Osteoblast (primary cell): Measurements from ENCODE around the gene CDH4. TPM values are rescaled to one million over a fixed set of nuclear protein-coding genes. Genes with fewer than 3 reads are reported as not detected.

Experiments
- DNase-seq: peaks from one replicate; pipeline ENCODE4 v3.0.0; 2011; ENCODE audit warnings: low spot score, mixed read lengths; ENCODE audit not compliant: insufficient read length; ENCODE audit errors: missing footprints
- H2AFZ ChIP-seq: 2 replicates; pipeline ENCODE4 v1.6.0; 2011; ENCODE audit warnings: mild to moderate bottlenecking, low read length
- H3K27ac ChIP-seq: 2 replicates; pipeline ENCODE4 v1.5.1; 2011; ENCODE audit warnings: mild to moderate bottlenecking, low read depth, low read length, moderate library complexity
- H3K27me3 ChIP-seq: 2 replicates; pipeline ENCODE4 v1.6.0; 2012; ENCODE audit warnings: mild to moderate bottlenecking, control low read depth, inconsistent platforms, low read length, moderate library complexity; ENCODE audit not compliant: insufficient read depth
- H3K36me3 ChIP-seq: 2 replicates; pipeline ENCODE4 v1.5.1; 2011; ENCODE audit warnings: mild to moderate bottlenecking, low read length, control low read depth, moderate library complexity; ENCODE audit not compliant: insufficient read depth
- H3K4me1 ChIP-seq: 2 replicates; pipeline ENCODE4 v1.5.1; 2011; ENCODE audit warnings: mild to moderate bottlenecking, low read length, control low read depth, moderate library complexity; ENCODE audit not compliant: insufficient read depth
- H3K4me2 ChIP-seq: 2 replicates; pipeline ENCODE4 v1.6.0; 2011; ENCODE audit warnings: mild to moderate bottlenecking, low read length; ENCODE audit not compliant: insufficient read depth
- H3K4me3 ChIP-seq: fragments of 200-600 bp; sonication (generic); 3 replicates; pipeline ENCODE4 v1.5.1; 2012; ENCODE audit warnings: mild to moderate bottlenecking, low read length, inconsistent platforms; ENCODE audit not compliant: insufficient read depth
- H3K79me2 ChIP-seq: 2 replicates; pipeline ENCODE4 v1.6.0; 2012; ENCODE audit warnings: mild to moderate bottlenecking, low read length, control low read depth, inconsistent platforms; ENCODE audit not compliant: insufficient read depth
- H3K9me3 ChIP-seq: 2 replicates; pipeline ENCODE4 v1.5.1; 2011; ENCODE audit warnings: low read depth, low read length, control low read depth
- H4K20me1 ChIP-seq: 2 replicates; pipeline ENCODE4 v1.6.0; 2012; ENCODE audit warnings: mild to moderate bottlenecking, low read length, control low read depth; ENCODE audit not compliant: insufficient read depth
- CTCF ChIP-seq: IDR thresholded peaks from 2 replicates; pipeline ENCODE4 v1.5.1; 2011; ENCODE audit warnings: mild to moderate bottlenecking, low read depth, low read length, moderate library complexity; ENCODE audit errors: extremely low read depth
- total RNA-seq: library from RNA; depleted of rRNA; stranded (reverse); fragments of >200 nt; gene quantifications from 2 replicates; pipeline ENCODE4 v1.2.3, GENCODE V29; 2012

Gene CDH4
- total RNA-seq, 1 donor: 1.1 TPM

- Histone ChIP-seq H3K4me2 (no peak overlapping the region), H3K27me3 (no peaks in the 10 kb centered on the region), H3K9me3 (no peaks in the 10 kb centered on the region), H3K27ac (no peak overlapping the region), H3K4me1 (peaks cover 10% of the 10 kb centered on the region), H2AFZ (no peak overlapping the region), H3K36me3 (no peaks in the 10 kb centered on the region), H3K4me3 (no peak overlapping the region), H3K79me2 (no peaks in the 10 kb centered on the region), H4K20me1 (no peaks in the 10 kb centered on the region)
- peak; percentile 79 for DNase-seq
- TF ChIP-seq CTCF: no peak
Measured at GRCh38 chr20:61755971-61756845, 504.1 kb downstream of the CDH4 start.

GRCh38 chr20:61756966-61757677 is 505.1 kb downstream of the CDH4 start:
- no peaks in the 10 kb centered on the region for H3K9me3 ChIP-seq
- H3K36me3 ChIP-seq: no peaks in the 10 kb centered on the region
- H3K79me2 ChIP-seq: no peaks in the 10 kb centered on the region
- H3K4me1 ChIP-seq: peaks cover 10% of the 10 kb centered on the region
- H3K4me2 ChIP-seq: no peak overlapping the region
- no peak overlapping the region for H2AFZ ChIP-seq
- peak; percentile 49 for DNase-seq
- no peaks in the 10 kb centered on the region for H4K20me1 ChIP-seq
- H3K27ac ChIP-seq: no peak overlapping the region
- no peak overlapping the region for H3K4me3 ChIP-seq
- H3K27me3 ChIP-seq: no peaks in the 10 kb centered on the region
- TF ChIP-seq CTCF: no peak

GRCh38 chr20:61757678-61758563 is 505.9 kb downstream of the CDH4 start:
- H2AFZ ChIP-seq: no peak overlapping the region
- H3K27me3 ChIP-seq: no peaks in the 10 kb centered on the region
- no peaks in the 10 kb centered on the region for H3K79me2 ChIP-seq
- no peaks in the 10 kb centered on the region for H3K36me3 ChIP-seq
- peak; percentile 73 for DNase-seq
- H4K20me1 ChIP-seq: no peaks in the 10 kb centered on the region
- TF ChIP-seq CTCF: no peak
- H3K4me1 ChIP-seq: peaks cover 9% of the 10 kb centered on the region
- H3K9me3 ChIP-seq: no peaks in the 10 kb centered on the region
- no peak overlapping the region for H3K4me2 ChIP-seq
- H3K4me3 ChIP-seq: no peak overlapping the region
- H3K27ac ChIP-seq: no peak overlapping the region
